PC-3 (cell line): ENCODE data around the gene HINT1. TPM values are rescaled to one million over a fixed set of nuclear protein-coding genes. Genes with fewer than 3 reads are reported as not detected.

ENCODE experiments used
- ATAC-seq: fragments of 200-7000 bp; cut with Tn5 transposase; 2 replicates; pipeline ENCODE4 v1.9.1; 2020; ENCODE audit warnings: mild to moderate bottlenecking, moderate library complexity
- BruUV-seq: library from RNA; stranded (reverse); fragments of 400-500 nt; replicated peaks from 2 replicates; lab custom pipeline; 2021; lab: Mats Ljungman, UMichigan
- CTCF ChIA-PET: fragments of 300-600 bp; sonication (Branson Sonifier 250); formaldehyde crosslinking; loops from one replicate; lab custom pipeline; 2022; ENCODE audit warnings: antibody characterized with exemption; lab: Charles Lee
- POLR2A ChIA-PET: fragments of 300-600 bp; sonication (Branson Sonifier 250); formaldehyde crosslinking; loops from one replicate; lab custom pipeline; 2022; ENCODE audit warnings: antibody characterized with exemption; ENCODE audit not compliant: unreplicated experiment; lab: Charles Lee
- DNase-seq: peaks from one replicate; pipeline ENCODE4 v3.0.0-alpha.2; 2015
- H2AFZ ChIP-seq: fragments of 300-600 bp; sonication (generic); 2 replicates; pipeline ENCODE4 v1.6.0; 2016; ENCODE audit warnings: antibody characterized with exemption, low read length
- H3F3A ChIP-seq: fragments of 300-600 bp; sonication (generic); one replicate; pipeline ENCODE4 v1.6.0; 2017; ENCODE audit warnings: antibody characterized with exemption, low read length, control low read depth, mild to moderate bottlenecking; ENCODE audit not compliant: unreplicated experiment
- H3K27ac ChIP-seq: fragments of 300-600 bp; sonication (generic); 2 replicates; pipeline ENCODE4 v1.5.1; 2016; ENCODE audit warnings: mild to moderate bottlenecking, low read length
- H3K27me3 ChIP-seq: fragments of 300-600 bp; sonication (generic); 2 replicates; pipeline ENCODE4 v1.6.1; 2016; ENCODE audit warnings: low read length, mixed read lengths
- H3K36me3 ChIP-seq: fragments of 300-600 bp; sonication (generic); 2 replicates; pipeline ENCODE4 v1.6.1; 2016; ENCODE audit warnings: low read depth, mixed run types, low read length, mixed read lengths
- H3K4me1 ChIP-seq: fragments of 300-600 bp; sonication (generic); 2 replicates; pipeline ENCODE4 v1.5.1; 2016; ENCODE audit warnings: low read length; ENCODE audit not compliant: insufficient read depth
- H3K4me2 ChIP-seq: fragments of 300-600 bp; sonication (generic); 2 replicates; pipeline ENCODE4 v1.6.0; 2016; ENCODE audit warnings: low read length
- H3K4me3 ChIP-seq: fragments of 300-600 bp; sonication (generic); 2 replicates; pipeline ENCODE4 v1.5.1; 2016; ENCODE audit warnings: mild to moderate bottlenecking, low read length, mixed read lengths
- H3K79me2 ChIP-seq: fragments of 300-600 bp; sonication (generic); 2 replicates; pipeline ENCODE4 v1.6.1; 2017; ENCODE audit warnings: low read length, mixed read lengths
- H3K9ac ChIP-seq: fragments of 300-600 bp; sonication (generic); 2 replicates; pipeline ENCODE4 v1.6.0; 2016; ENCODE audit warnings: mild to moderate bottlenecking, low read length
- H3K9me2 ChIP-seq: fragments of 300-600 bp; sonication (generic); replicated peaks from 2 replicates; pipeline ENCODE4 v1.6.1; 2016; ENCODE audit warnings: mixed run types, low read length, mixed read lengths
- H3K9me3 ChIP-seq: fragments of 300-600 bp; sonication (generic); 2 replicates; pipeline ENCODE4 v1.6.1; 2016; ENCODE audit warnings: low read length, mixed read lengths
- H4K20me1 ChIP-seq: fragments of 300-600 bp; sonication (generic); 2 replicates; pipeline ENCODE4 v1.6.1; 2016; ENCODE audit warnings: low read length, mixed read lengths
- EZH2 ChIP-seq: fragments of 300-600 bp; sonication (generic); IDR thresholded peaks from one replicate; pipeline ENCODE4 v1.6.1; 2017; ENCODE audit warnings: antibody characterized with exemption, mild to moderate bottlenecking, low read length; ENCODE audit not compliant: unreplicated experiment
- EZH2phosphoT487 ChIP-seq: fragments of 300-600 bp; sonication (generic); IDR thresholded peaks from 2 replicates; pipeline ENCODE4 v1.6.1; 2018; ENCODE audit warnings: mild to moderate bottlenecking, antibody characterized with exemption, low read length, borderline replicate concordance
- intact Hi-C: fragments of 100-400 bp; cut with micrococcal nuclease; formaldehyde crosslinking; loops from 2 replicates; pipeline ENCODE4 v1.9.0; 2023
- total RNA-seq: library from RNA; depleted of rRNA; stranded (reverse); fragments of >200 nt; gene quantifications from 2 replicates; pipeline ENCODE4 v1.2.3, GENCODE V29; 2014
- TF ChIP-seq, protein P1 (sequence below): fragments of 300-600 bp; sonication (generic); conservative IDR thresholded peaks from 2 replicates; pipeline ENCODE4 v1.5.1; 2017; ENCODE audit warnings: antibody characterized with exemption, low read depth, mild to moderate bottlenecking, low read length

Gene HINT1
- total RNA-seq, 1 experiment from 2014 or later, result 243 TPM

DNA sequence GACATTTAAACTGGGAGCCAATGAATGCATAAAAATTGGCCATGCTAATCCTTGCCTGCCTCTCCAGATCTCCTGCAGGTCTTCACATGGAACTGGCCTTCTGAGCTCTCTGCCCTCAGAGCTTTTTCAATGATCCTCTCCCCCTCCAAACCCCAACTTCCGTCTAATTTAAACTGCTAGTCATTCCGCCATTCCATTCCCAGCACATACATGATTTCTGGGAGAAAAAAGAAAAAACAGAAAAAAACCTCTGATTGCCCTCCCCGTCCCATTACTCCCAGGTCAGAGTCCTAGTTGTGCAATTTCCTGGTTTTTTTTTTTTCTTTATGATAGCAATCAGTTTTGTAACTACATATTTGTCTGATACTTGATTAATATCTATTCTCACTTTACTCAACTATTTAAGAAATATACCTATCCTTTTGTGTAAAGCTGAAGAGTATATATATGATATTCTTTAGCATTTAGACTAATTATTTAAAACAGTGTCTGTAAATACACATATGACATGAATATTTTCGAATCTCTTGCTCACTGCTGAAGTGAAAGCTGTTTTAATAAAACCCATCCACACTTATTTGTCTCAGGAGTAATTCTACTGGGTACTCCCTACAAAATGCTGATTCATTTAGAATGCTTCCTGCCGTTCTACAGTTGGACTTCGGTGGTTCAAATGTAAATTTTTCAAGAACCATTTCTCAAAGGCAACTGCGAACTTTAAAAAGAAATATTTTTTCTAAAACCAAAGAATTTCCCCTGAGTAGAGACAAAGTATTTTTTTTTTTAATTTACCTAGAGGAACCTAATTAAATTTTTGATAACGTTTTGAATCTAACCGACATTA, 1.6 kb downstream of the HINT1 start:
- Histone ChIP-seq H3K4me2 (peak overlapping the region; percentile 95), H3K4me1 (peaks cover 12% of the 10 kb centered on the region; the same call in 1 of the 2 replicates), H3K27ac (peak overlapping the region; percentile 65), H3K4me3 (peak overlapping the region; percentile 98), H3K9me3 (no peaks in the 10 kb centered on the region), H3K79me2 (peaks cover 54% of the 10 kb centered on the region), H3K9me2 (no peaks in the 10 kb centered on the region), H3K9ac (peak overlapping the region; percentile 98), H3K27me3 (no peaks in the 10 kb centered on the region), H3K36me3 (peaks cover 36% of the 10 kb centered on the region), H4K20me1 (peaks cover 6% of the 10 kb centered on the region; the same call in 1 of the 2 replicates), H3F3A (no peaks in the 10 kb centered on the region), H2AFZ (no peak overlapping the region)
- intact Hi-C loops, result loop anchor here (10.0 kb wide), 1 partner anchor 221 kb away; no protein-coding TSS in a partner anchor
- DNase-seq (peak; percentile 30), ATAC-seq (no peak)
- BruUV-seq, result TSS peak; percentile 55
- TF ChIP-seq EZH2 (no peak), EZH2phosphoT487 (no peak)
- TF ChIP-seq, protein P1, sequence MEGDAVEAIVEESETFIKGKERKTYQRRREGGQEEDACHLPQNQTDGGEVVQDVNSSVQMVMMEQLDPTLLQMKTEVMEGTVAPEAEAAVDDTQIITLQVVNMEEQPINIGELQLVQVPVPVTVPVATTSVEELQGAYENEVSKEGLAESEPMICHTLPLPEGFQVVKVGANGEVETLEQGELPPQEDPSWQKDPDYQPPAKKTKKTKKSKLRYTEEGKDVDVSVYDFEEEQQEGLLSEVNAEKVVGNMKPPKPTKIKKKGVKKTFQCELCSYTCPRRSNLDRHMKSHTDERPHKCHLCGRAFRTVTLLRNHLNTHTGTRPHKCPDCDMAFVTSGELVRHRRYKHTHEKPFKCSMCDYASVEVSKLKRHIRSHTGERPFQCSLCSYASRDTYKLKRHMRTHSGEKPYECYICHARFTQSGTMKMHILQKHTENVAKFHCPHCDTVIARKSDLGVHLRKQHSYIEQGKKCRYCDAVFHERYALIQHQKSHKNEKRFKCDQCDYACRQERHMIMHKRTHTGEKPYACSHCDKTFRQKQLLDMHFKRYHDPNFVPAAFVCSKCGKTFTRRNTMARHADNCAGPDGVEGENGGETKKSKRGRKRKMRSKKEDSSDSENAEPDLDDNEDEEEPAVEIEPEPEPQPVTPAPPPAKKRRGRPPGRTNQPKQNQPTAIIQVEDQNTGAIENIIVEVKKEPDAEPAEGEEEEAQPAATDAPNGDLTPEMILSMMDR, result no peak
- ChIA-PET POLR2A (no interaction called here), CTCF (interaction anchor here (0.6 kb wide), 1 partner anchor 223 kb away, joined by 3 read pairs; no protein-coding TSS in a partner anchor)

DNA sequence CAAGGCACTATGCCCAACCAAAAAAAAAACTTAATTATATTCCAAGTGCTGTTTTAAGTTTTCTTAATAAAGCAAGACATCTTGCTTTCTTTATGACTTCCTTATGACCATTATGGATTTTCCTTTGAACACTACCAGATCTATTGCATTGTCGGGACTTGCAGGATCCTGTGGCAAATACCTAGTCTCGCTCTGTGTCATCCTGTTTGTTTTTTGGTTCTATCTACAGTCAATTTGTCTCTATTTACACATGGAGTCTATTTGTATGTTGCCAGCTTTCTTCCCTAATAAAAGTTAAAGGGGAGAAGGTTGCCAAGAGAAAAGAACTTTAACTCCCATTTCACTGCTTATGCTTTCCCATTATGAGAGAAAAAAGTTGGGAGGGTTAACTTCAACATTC, 4.9 kb downstream of the HINT1 start:
- BruUV-seq, result no TSS peak
- DNase-seq (no peak), ATAC-seq (no peak)
- H4K20me1 ChIP-seq, result peaks cover 6% of the 10 kb centered on the region; the same call in 1 of the 2 replicates
- no peak overlapping the region for H3K4me3 ChIP-seq
- no peaks in the 10 kb centered on the region for H3F3A ChIP-seq
- H3K27me3 ChIP-seq, result no peaks in the 10 kb centered on the region
- H3K36me3 ChIP-seq, result peaks cover 36% of the 10 kb centered on the region
- no peaks in the 10 kb centered on the region for H3K9me3 ChIP-seq
- ChIA-PET POLR2A (no interaction called here), CTCF (no interaction called here)
- H3K4me2 ChIP-seq, result no peak overlapping the region
- H3K79me2 ChIP-seq, result peaks cover 54% of the 10 kb centered on the region
- H3K9me2 ChIP-seq, result no peaks in the 10 kb centered on the region
- intact Hi-C loops, result loop anchor here (10.0 kb wide), 1 partner anchor 225 kb away; no protein-coding TSS in a partner anchor
- H3K4me1 ChIP-seq, result peaks cover 12% of the 10 kb centered on the region; the same call in 1 of the 2 replicates
- no peak for TF ChIP-seq EZH2phosphoT487
- no peak overlapping the region for H3K9ac ChIP-seq
- no peak overlapping the region for H2AFZ ChIP-seq
- no peak overlapping the region for H3K27ac ChIP-seq

DNA sequence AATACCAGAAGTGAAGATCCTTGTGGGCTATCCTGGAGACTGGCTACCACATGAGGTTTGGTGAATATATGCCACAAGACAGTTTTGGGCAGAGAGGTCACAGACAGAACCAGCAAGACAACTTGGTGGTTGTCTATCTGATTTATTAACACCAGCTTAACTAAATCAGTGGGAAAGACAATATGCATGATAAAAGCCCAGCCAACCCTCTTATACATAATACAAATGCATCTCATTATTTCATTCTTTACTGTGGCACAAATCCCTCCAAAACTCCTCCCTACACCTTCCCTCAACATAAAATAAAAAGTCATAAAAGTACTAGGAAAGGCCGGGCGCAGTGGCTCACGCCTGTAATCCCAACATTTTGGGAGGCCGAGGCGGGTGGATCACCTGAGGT, 8.1 kb downstream of the HINT1 start:
- CTCF ChIA-PET, result no interaction called here
- Histone ChIP-seq H4K20me1 (no peaks in the 10 kb centered on the region), H3K4me3 (no peak overlapping the region), H3K4me2 (no peak overlapping the region), H3K9ac (no peak overlapping the region), H3K9me3 (no peaks in the 10 kb centered on the region), H3K79me2 (peaks cover 22% of the 10 kb centered on the region), H3K36me3 (peaks cover 29% of the 10 kb centered on the region), H3K27me3 (no peaks in the 10 kb centered on the region), H3K27ac (no peak overlapping the region), H2AFZ (no peak overlapping the region), H3F3A (no peaks in the 10 kb centered on the region), H3K9me2 (no peaks in the 10 kb centered on the region), H3K4me1 (no peaks in the 10 kb centered on the region)
- DNase-seq (no peak), ATAC-seq (no peak)
- intact Hi-C loops, result no loop called here
- BruUV-seq, result no TSS peak
- TF ChIP-seq EZH2 (no peak), EZH2phosphoT487 (no peak)
- TF ChIP-seq, protein P1, result no peak
- POLR2A ChIA-PET, result no interaction called here
